LNCaP clone FGC (cell line): ENCODE results near the gene PAPOLG.

ENCODE experiments used
- DNase-seq: peaks from one replicate; pipeline ENCODE4 v3.0.0-alpha.2; 2011; ENCODE audit warnings: low read depth
- H3K4me3 ChIP-seq: 2 replicates; pipeline ENCODE4 v1.5.1; 2011; ENCODE audit warnings: mild to moderate bottlenecking, low read depth, low read length, control low read depth
- TF ChIP-seq, protein P1 (sequence below): IDR thresholded peaks from 2 replicates; pipeline ENCODE4 v1.5.1; 2012; ENCODE audit warnings: mild to moderate bottlenecking; ENCODE audit not compliant: control insufficient read depth, insufficient read depth; ENCODE audit errors: extremely low read depth

Gene PAPOLG

GRCh38 chr2:60719331-60719730, 36.7 kb upstream of the PAPOLG start:
- no peak overlapping the region for H3K4me3 ChIP-seq
- TF ChIP-seq, protein P1, sequence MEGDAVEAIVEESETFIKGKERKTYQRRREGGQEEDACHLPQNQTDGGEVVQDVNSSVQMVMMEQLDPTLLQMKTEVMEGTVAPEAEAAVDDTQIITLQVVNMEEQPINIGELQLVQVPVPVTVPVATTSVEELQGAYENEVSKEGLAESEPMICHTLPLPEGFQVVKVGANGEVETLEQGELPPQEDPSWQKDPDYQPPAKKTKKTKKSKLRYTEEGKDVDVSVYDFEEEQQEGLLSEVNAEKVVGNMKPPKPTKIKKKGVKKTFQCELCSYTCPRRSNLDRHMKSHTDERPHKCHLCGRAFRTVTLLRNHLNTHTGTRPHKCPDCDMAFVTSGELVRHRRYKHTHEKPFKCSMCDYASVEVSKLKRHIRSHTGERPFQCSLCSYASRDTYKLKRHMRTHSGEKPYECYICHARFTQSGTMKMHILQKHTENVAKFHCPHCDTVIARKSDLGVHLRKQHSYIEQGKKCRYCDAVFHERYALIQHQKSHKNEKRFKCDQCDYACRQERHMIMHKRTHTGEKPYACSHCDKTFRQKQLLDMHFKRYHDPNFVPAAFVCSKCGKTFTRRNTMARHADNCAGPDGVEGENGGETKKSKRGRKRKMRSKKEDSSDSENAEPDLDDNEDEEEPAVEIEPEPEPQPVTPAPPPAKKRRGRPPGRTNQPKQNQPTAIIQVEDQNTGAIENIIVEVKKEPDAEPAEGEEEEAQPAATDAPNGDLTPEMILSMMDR, result no peak
- DNase-seq, result no peak

DNA sequence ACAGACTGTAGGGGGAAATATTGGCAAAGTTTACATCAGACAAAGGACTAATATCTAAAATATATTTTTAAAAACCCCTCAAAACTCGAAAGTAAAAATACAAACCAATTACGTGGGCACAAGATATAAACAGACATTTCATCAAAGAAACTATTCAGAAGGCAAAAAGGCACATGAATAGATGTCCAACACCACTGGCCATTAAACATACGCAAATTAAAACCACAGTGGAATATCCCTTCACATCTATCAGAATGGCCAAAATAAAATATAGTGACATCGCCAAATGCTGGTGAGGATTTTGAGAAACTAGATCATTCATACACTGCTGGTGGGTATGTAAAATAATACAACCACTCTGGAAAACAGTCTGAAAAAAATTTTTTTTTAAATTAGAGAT, 30.6 kb upstream of the PAPOLG start:
- no peak overlapping the region for H3K4me3 ChIP-seq
- no peak for DNase-seq
- TF ChIP-seq, protein P1, result no peak

GRCh38 chr2:60728855-60729254, 27.2 kb upstream of the PAPOLG start:
- no peak overlapping the region for H3K4me3 ChIP-seq
- TF ChIP-seq, protein P1, result no peak
- no peak for DNase-seq

GRCh38 chr2:60735496-60736250, 20.4 kb upstream of the PAPOLG start:
- no peak for DNase-seq

DNA sequence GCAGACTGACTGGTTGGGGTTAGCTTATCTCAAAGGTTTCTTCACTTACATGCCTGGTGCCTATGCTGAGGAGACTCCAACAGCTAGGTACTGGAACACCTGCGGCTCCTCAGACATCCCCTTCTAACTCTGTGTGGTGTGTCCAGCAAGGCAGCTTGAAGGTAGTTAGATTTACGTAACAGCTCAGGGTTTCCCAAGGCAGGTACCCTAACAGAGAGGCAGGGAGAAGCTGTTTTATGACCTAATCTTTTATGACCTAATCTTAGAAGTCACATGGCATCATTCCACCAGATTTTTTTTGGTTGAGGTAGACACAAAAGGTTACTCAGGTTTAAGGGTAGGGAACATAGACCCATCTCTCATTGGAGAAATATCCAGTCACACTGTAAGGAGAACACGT, 17.4 kb upstream of the PAPOLG start:
- H3K4me3 ChIP-seq, result no peak overlapping the region
- TF ChIP-seq, protein P1, result no peak
- DNase-seq, result no peak

More at GRCh38 chr2:60735496-60736250, 20.4 kb upstream of the PAPOLG start:
- no peak overlapping the region for H3K4me3 ChIP-seq
- TF ChIP-seq, protein P1, result no peak

DNA sequence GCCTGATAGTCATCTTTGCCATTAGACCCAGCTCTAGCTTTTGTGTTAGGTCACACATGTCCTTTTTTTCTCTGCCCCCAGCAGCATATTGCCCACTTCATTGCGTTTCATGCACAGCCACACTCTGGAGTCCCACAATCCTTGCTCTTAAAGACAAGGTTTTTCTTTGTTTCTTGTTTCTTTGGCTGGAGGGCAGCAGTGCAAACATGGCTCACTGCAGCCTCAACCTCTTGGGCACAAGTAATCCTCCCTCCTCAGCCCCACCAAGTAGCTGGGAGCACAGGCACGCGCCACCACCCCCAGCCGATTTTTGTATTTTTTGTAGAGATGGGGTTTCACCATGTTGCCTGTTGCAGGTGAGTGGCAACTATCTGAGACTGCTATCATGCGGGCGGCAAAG, 16.9 kb upstream of the PAPOLG start:
- no peak for DNase-seq
- H3K4me3 ChIP-seq, result no peak overlapping the region
- TF ChIP-seq, protein P1, result no peak

- no peak for DNase-seq
- TF ChIP-seq, protein P1, result no peak
- H3K4me3 ChIP-seq, result no peak overlapping the region
Observed at GRCh38 chr2:60741576-60741975, 14.5 kb upstream of the PAPOLG start.
